Gastrocnemius medialis (tissue), 4 donors: Measurements from ENCODE around the gene ELP2. TPM values are rescaled to one million over a fixed set of nuclear protein-coding genes. Genes with fewer than 3 reads are reported as not detected.
A peak's percentile ranks its signal among the peaks of the same experiment; 100 is the strongest.

Experiments
- ATAC-seq, 2 donors: fragments of 150-250 bp; one replicate each; pipeline ENCODE4 v1.9.1; 2016
- DNase-seq, 2 donors: peaks; one replicate each; pipeline ENCODE4 v3.0.0-alpha.2; 2019
- H3K27ac ChIP-seq, 4 donors: fragments of 200-600 bp; sonication (generic); 1 replicate in 1 of 4; 2 replicates in 3 of 4; pipeline ENCODE4 v1.5.1; 2016 to 2018; ENCODE audit warnings: mild to moderate bottlenecking in 2 of 4, moderate library complexity in 1 of 4
- H3K27me3 ChIP-seq, 3 donors: fragments of 200-600 bp; sonication (generic) in 2 of 3; 1 replicate in 1 of 3; 2 replicates in 2 of 3; pipeline versions ENCODE4 v1.5.1 to v1.6.0; 2016 to 2019; ENCODE audit warnings: mild to moderate bottlenecking in 1 of 3, moderate library complexity in 1 of 3
- H3K36me3 ChIP-seq, 2 donors: fragments of 200-600 bp; sonication (generic) in 1 of 2; one replicate each; pipeline ENCODE4 v1.5.1; 2017 to 2018
- H3K4me1 ChIP-seq, 2 donors: fragments of 200-600 bp; sonication (generic) in 1 of 2; one replicate each; pipeline ENCODE4 v1.5.1; 2016 to 2017; ENCODE audit warnings: mild to moderate bottlenecking in 2 of 2
- H3K4me3 ChIP-seq, 4 donors: fragments of 200-600 bp; sonication (generic) in 3 of 4; 1 replicate in 1 of 4; 2 replicates in 3 of 4; pipeline ENCODE4 v1.5.1; 2016 to 2019; ENCODE audit warnings: mild to moderate bottlenecking in 2 of 4
- H3K9me3 ChIP-seq, 3 donors: fragments of 200-600 bp; sonication (generic) in 2 of 3; 1 replicate in 1 of 3; 2 replicates in 2 of 3; pipeline ENCODE4 v1.5.1; 2016 to 2019
- CTCF ChIP-seq, 5 experiments: fragments of 450-650 bp in 3 of 5; fragments of 200-600 bp in 2 of 5; sonication (generic) in 2 of 5; IDR thresholded peaks in 4 of 5; conservative IDR thresholded peaks in 1 of 5; 1 replicate in 4 of 5; 2 replicates in 1 of 5; pipeline ENCODE4 v1.5.1; 2016 to 2019; ENCODE audit warnings: antibody characterized with exemption in 5 of 5, mild to moderate bottlenecking in 3 of 5, moderate library complexity in 3 of 5
- POLR2A ChIP-seq, 2 donors: fragments of 450-650 bp; IDR thresholded peaks; one replicate each; pipeline ENCODE4 v1.6.1; 2017; ENCODE audit warnings: antibody characterized with exemption in 2 of 2, mild to moderate bottlenecking in 2 of 2, moderate library complexity in 2 of 2
- in situ Hi-C, 4 donors: fragments of 200-750 bp; cut with MboI; loops; one replicate each; pipeline versions ENCODE4 v1.15.0 to v1.8.0; 2017; ENCODE audit warnings: low sequenced_read_pairs in 4 of 4
- intact Hi-C: fragments of 100-400 bp; cut with DNase I; formaldehyde crosslinking; loops from one replicate; pipeline ENCODE4 v1.15.1; 2023; ENCODE audit warnings: low total_unique reads
- total RNA-seq, 4 donors: library from RNA; depleted of rRNA; stranded (reverse); fragments of >200 nt; gene quantifications; one replicate each; pipeline versions ENCODE4 v1.1.0 to v1.2.3, GENCODE V29; 2016

The ELP2 gene
- total RNA-seq, 4 donors from 2014 or later: 23.7 to 51.0 (median 42.8) TPM

- ATAC-seq (no peak), DNase-seq (no peak)
- Histone ChIP-seq H3K9me3 (no peaks in the 10 kb centered on the region), H3K4me3 (no peak overlapping the region), H3K36me3 (no peaks in the 10 kb centered on the region), H3K4me1 (peaks cover 8 to 13% of the 10 kb centered on the region in 2 donors), H3K27me3 (peaks cover 5 to 19% (median 19%) of the 10 kb centered on the region in 3 donors), H3K27ac (no peak overlapping the region)
- in situ Hi-C loops (no loop called here), intact Hi-C loops (loop anchor here (10.0 kb wide), 1 partner anchor 101 kb away; no protein-coding TSS in a partner anchor)
- TF ChIP-seq POLR2A (IDR thresholded peaks at IDR 0.05): no peak
- no peak for TF ChIP-seq CTCF (IDR thresholded peaks at IDR 0.05 in 4 of 5, conservative IDR thresholded peaks at IDR 0.05 in 1 of 5)
Measured at GRCh38 chr18:36183987-36184386, 54.3 kb downstream of the ELP2 start.

- TF ChIP-seq CTCF (IDR thresholded peaks at IDR 0.05 in 4 of 5, conservative IDR thresholded peaks at IDR 0.05 in 1 of 5): no peak
- no peak for TF ChIP-seq POLR2A (IDR thresholded peaks at IDR 0.05)
- Histone ChIP-seq H3K9me3 (no peaks in the 10 kb centered on the region), H3K27ac (no peak overlapping the region), H3K27me3 (peaks cover 5 to 19% (median 19%) of the 10 kb centered on the region in 3 donors), H3K4me1 (peaks cover 7 to 8% of the 10 kb centered on the region in 2 donors), H3K4me3 (no peak overlapping the region), H3K36me3 (no peaks in the 10 kb centered on the region)
- no peak for DNase-seq
- intact Hi-C loops (loop anchor here (5.0 to 10.0 kb wide), 3 partner anchors 100 to 387 kb away; partner anchors contain the start of gene RPRD1A), in situ Hi-C loops (no loop called here)
- ATAC-seq: no peak
Measured at GRCh38 chr18:36185157-36185556, 55.5 kb downstream of the ELP2 start.

- H3K4me1 ChIP-seq: peaks cover 4 to 8% of the 10 kb centered on the region in 2 donors
- no peaks in the 10 kb centered on the region for H3K9me3 ChIP-seq
- intact Hi-C loops (loop anchor here (5.0 to 10.0 kb wide), 3 partner anchors 99 to 386 kb away; partner anchors contain the start of gene RPRD1A), in situ Hi-C loops (no loop called here)
- no peak overlapping the region for H3K27ac ChIP-seq
- DNase-seq (no peak), ATAC-seq (no peak)
- TF ChIP-seq CTCF (IDR thresholded peaks at IDR 0.05 in 4 of 5, conservative IDR thresholded peaks at IDR 0.05 in 1 of 5) (no peak), POLR2A (IDR thresholded peaks at IDR 0.05) (no peak)
- peaks cover 5 to 19% (median 19%) of the 10 kb centered on the region in 3 donors for H3K27me3 ChIP-seq
- H3K36me3 ChIP-seq: no peaks in the 10 kb centered on the region
- H3K4me3 ChIP-seq: peak overlapping the region in 1 of 4 donors; percentile 66
Measured at GRCh38 chr18:36185901-36186460, 56.3 kb downstream of the ELP2 start.

GRCh38 chr18:36186461-36187192 is 56.9 kb downstream of the ELP2 start:
- in situ Hi-C loops (no loop called here), intact Hi-C loops (loop anchor here (5.0 to 10.0 kb wide), 3 partner anchors 98 to 386 kb away; partner anchors contain the start of gene RPRD1A)
- peaks cover 4 to 8% of the 10 kb centered on the region in 2 donors for H3K4me1 ChIP-seq
- no peaks in the 10 kb centered on the region for H3K36me3 ChIP-seq
- H3K27me3 ChIP-seq: peaks cover 5 to 19% (median 19%) of the 10 kb centered on the region in 3 donors
- no peaks in the 10 kb centered on the region for H3K9me3 ChIP-seq
- DNase-seq (peak in 1 of 2 donors; percentile 15), ATAC-seq (peak in 1 of 2 donors; percentile 8)
- H3K27ac ChIP-seq: peak overlapping the region in 1 of 4 donors; percentile 4
- TF ChIP-seq CTCF (IDR thresholded peaks at IDR 0.05 in 4 of 5, conservative IDR thresholded peaks at IDR 0.05 in 1 of 5) (no peak), POLR2A (IDR thresholded peaks at IDR 0.05) (no peak)
- peak overlapping the region; percentile 66 to 83 (median 75) for H3K4me3 ChIP-seq
